Thymus (tissue), 11 donors: ENCODE measurements around the gene RASGEF1C. TPM values are rescaled to one million over a fixed set of nuclear protein-coding genes. Genes with fewer than 3 reads are reported as not detected.

Source experiments
- DNase-seq, 9 donors: peaks; one replicate each; pipeline ENCODE4 v3.0.0-alpha.2; 2013; ENCODE audit warnings: low spot score in 9 of 9, low read depth in 6 of 9, missing footprints in 1 of 9
- H3K27ac ChIP-seq, 2 donors: one replicate each; pipeline ENCODE4 v1.5.1; 2013; ENCODE audit warnings: control low read depth in 1 of 2, low read depth in 1 of 2, low read length in 1 of 2, mild to moderate bottlenecking in 1 of 2, moderate library complexity in 1 of 2
- H3K27me3 ChIP-seq, 2 donors: one replicate each; pipeline ENCODE4 v1.5.1; 2013; ENCODE audit warnings: low read length in 1 of 2; ENCODE audit not compliant: control insufficient read depth in 2 of 2, insufficient read depth in 1 of 2
- H3K36me3 ChIP-seq, 2 donors: one replicate each; pipeline ENCODE4 v1.5.1; 2013; ENCODE audit warnings: low read length in 1 of 2, mild to moderate bottlenecking in 1 of 2, moderate library complexity in 1 of 2; ENCODE audit not compliant: control insufficient read depth in 2 of 2, insufficient read depth in 2 of 2
- H3K4me1 ChIP-seq, 2 donors: one replicate each; pipeline ENCODE4 v1.5.1; 2013; ENCODE audit warnings: low read length in 2 of 2; ENCODE audit not compliant: control insufficient read depth in 2 of 2, insufficient read depth in 2 of 2
- H3K4me3 ChIP-seq, 2 donors: one replicate each; pipeline ENCODE4 v1.5.1; 2013; ENCODE audit warnings: low read length in 2 of 2, control low read depth in 1 of 2, mild to moderate bottlenecking in 1 of 2
- H3K9me3 ChIP-seq, 2 donors: one replicate each; pipeline ENCODE4 v1.5.1; 2013; ENCODE audit warnings: low read length in 1 of 2, mild to moderate bottlenecking in 1 of 2; ENCODE audit not compliant: control insufficient read depth in 2 of 2, insufficient read depth in 1 of 2
- WGBS: extraction: QIAGEN DNeasy Blood & Tissue Kit; methylation state at CpG from one replicate; pipeline ENCODE4 v1.1.7; 2013; 5-methylcytosine and 5-hydroxymethylcytosine counted together
- polyA plus RNA-seq: library from polyadenylated mRNA; stranded (reverse); fragments of 200-250 nt; gene quantifications from one replicate; pipeline ENCODE4 v1.2.3, GENCODE V29; 2013
- total RNA-seq: library from RNA; stranded (reverse); fragments of 120-200 nt; gene quantifications from one replicate; pipeline ENCODE4 v1.2.4, GENCODE V29; 2013
- donor health status: healthy.

RASGEF1C gene
- total and polyA plus RNA-seq, 2 donors, result 0.11 TPM; not detected in 1

DNA sequence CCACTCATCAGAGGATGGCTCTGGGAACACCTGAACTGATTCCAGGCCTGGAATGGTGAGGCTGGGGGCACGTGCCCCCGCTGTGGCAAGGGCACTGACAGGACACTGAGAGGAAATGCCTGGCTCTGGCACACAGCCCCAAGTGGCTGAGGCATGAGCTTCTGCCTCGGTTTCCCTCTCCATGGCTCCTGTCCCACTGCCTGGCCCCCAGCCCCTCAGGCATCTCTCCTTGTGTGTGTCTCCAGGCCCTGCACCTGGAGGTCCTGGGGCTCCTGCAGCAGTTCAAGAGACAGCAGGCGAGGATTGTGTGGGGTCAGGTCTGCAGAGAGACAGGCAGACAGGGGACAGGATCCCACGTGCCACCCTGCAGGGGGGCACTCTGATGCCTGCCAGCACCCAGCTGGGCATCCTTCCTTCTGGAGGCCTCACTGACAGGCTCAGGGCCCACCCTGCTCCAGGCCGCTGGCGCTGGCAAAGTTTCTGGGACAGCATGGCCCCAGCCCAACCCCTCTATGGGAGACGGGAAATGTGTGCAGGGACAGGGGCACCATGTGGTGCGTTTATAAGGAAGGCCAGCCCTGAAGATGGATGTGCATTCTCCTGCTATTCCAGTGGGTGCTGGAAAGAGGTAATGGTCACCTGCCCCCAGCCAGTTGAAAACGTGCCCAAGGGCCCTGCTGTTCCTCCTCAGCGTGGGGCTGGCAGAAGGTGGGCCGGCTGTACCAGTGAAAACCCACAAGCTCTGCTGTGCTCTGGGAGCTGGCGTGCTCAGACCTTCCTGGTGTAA lies 66.0 kb downstream of the RASGEF1C start:
- H3K4me3 ChIP-seq, result no peak overlapping the region
- H3K27me3 ChIP-seq, result no peaks in the 10 kb centered on the region
- no peak overlapping the region for H3K27ac ChIP-seq
- WGBS, result 90% methylated on average over 13 of the region's 13 CpGs
- no peaks in the 10 kb centered on the region for H3K9me3 ChIP-seq
- no peaks in the 10 kb centered on the region for H3K36me3 ChIP-seq
- H3K4me1 ChIP-seq, result no peaks in the 10 kb centered on the region
- DNase-seq, result no peak

- Histone ChIP-seq H3K27ac (no peak overlapping the region), H3K27me3 (no peaks in the 10 kb centered on the region), H3K36me3 (no peaks in the 10 kb centered on the region), H3K4me1 (no peaks in the 10 kb centered on the region), H3K9me3 (no peaks in the 10 kb centered on the region), H3K4me3 (no peak overlapping the region)
- 93% methylated on average over 23 of the region's 23 CpGs for WGBS
- DNase-seq, result no peak
These were observed 66.8 kb downstream of the RASGEF1C start for GRCh38 chr5:180142021-180142765.

DNA sequence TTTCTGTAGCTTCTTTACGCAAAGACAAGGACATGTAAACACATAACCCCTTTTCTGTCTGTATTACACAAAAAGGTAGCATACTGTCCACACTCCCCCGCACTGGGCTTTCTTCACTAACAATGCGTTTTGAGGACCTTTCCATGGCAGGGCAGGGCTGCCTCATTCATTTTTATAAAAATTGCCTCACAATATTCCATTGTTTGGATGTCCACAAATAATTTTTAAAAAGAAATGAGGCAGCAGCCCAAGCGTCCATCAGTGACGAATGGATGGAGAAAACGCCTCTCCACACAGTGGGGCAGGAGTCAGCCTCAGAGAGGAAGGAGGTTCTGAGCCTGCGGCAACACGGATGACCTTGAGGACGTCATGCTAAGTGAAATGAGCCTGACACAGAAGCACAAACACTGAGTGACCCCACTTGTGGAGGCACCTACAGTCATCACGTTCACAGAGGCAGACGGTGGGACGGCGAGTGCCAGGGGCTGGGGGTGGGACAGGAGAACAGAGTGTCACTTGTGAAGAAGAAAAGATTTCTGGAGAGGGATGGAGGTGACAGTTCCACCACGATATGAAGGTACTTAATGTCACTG lies 67.8 kb downstream of the RASGEF1C start:
- no peak for DNase-seq
- no peak overlapping the region for H3K27ac ChIP-seq
- H3K36me3 ChIP-seq, result no peaks in the 10 kb centered on the region
- no peak overlapping the region for H3K4me3 ChIP-seq
- H3K9me3 ChIP-seq, result no peaks in the 10 kb centered on the region
- H3K27me3 ChIP-seq, result no peaks in the 10 kb centered on the region
- no peaks in the 10 kb centered on the region for H3K4me1 ChIP-seq
- WGBS, result 91% methylated on average over 14 of the region's 14 CpGs

DNA sequence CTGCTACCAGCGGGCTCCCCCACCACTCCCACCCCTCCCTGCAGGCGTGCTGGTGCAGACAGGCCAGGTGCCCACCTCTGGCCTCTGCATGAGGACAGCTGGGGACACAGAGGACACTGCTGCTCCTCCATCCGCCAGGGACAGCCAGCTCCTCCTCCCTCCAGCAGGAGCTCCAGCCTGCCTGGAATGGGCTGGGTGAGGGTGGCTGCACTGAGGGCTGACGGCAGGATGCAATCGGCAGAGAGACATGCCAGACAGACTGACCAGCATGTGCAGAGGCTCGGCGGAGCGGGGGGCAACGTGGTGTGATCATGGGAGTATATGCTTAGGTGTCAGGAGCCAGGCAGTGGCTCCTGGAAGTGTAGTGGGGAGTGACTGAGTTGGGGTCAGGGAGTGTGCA lies 68.4 kb downstream of the RASGEF1C start:
- H3K9me3 ChIP-seq, result no peaks in the 10 kb centered on the region
- no peaks in the 10 kb centered on the region for H3K27me3 ChIP-seq
- H3K4me3 ChIP-seq, result no peak overlapping the region
- no peak for DNase-seq
- no peaks in the 10 kb centered on the region for H3K36me3 ChIP-seq
- no peak overlapping the region for H3K27ac ChIP-seq
- 90% methylated on average over 9 of the region's 9 CpGs for WGBS
- H3K4me1 ChIP-seq, result no peaks in the 10 kb centered on the region

- Histone ChIP-seq H3K4me3 (no peak overlapping the region), H3K9me3 (no peaks in the 10 kb centered on the region), H3K27me3 (no peaks in the 10 kb centered on the region), H3K27ac (no peak overlapping the region), H3K36me3 (no peaks in the 10 kb centered on the region), H3K4me1 (no peaks in the 10 kb centered on the region)
- 89% methylated on average over 10 of the region's 10 CpGs for WGBS
- no peak for DNase-seq
These were observed 68.9 kb downstream of the RASGEF1C start for GRCh38 chr5:180140079-180140554.

GRCh38 chr5:180139731-180140055 lies 69.3 kb downstream of the RASGEF1C start:
- Histone ChIP-seq H3K4me1 (no peaks in the 10 kb centered on the region), H3K9me3 (no peaks in the 10 kb centered on the region), H3K27me3 (no peaks in the 10 kb centered on the region), H3K36me3 (no peaks in the 10 kb centered on the region), H3K4me3 (no peak overlapping the region), H3K27ac (no peak overlapping the region)
- DNase-seq, result no peak
- WGBS, result 90% methylated on average over 6 of the region's 6 CpGs

GRCh38 chr5:180138976-180139730 lies 69.9 kb downstream of the RASGEF1C start:
- no peak for DNase-seq
- H3K27ac ChIP-seq, result no peak overlapping the region
- no peaks in the 10 kb centered on the region for H3K36me3 ChIP-seq
- no peaks in the 10 kb centered on the region for H3K27me3 ChIP-seq
- no peaks in the 10 kb centered on the region for H3K4me1 ChIP-seq
- no peak overlapping the region for H3K4me3 ChIP-seq
- WGBS, result 88% methylated on average over 11 of the region's 11 CpGs
- no peaks in the 10 kb centered on the region for H3K9me3 ChIP-seq

- Histone ChIP-seq H3K4me1 (no peaks in the 10 kb centered on the region), H3K27ac (no peak overlapping the region), H3K27me3 (no peaks in the 10 kb centered on the region), H3K4me3 (no peak overlapping the region), H3K9me3 (no peaks in the 10 kb centered on the region), H3K36me3 (no peaks in the 10 kb centered on the region)
- no peak for DNase-seq
- WGBS, result 91% methylated on average over 12 of the region's 12 CpGs
These were observed 70.6 kb downstream of the RASGEF1C start for GRCh38 chr5:180138214-180138975.
